IPS-NIHi7 (cell line): ENCODE results near the gene CCDC57.

ENCODE experiments used
- DNase-seq: peaks from one replicate; pipeline ENCODE4 v3.0.0; 2012; ENCODE audit warnings: mixed read lengths; ENCODE audit errors: extremely low spot score

CCDC57 gene

DNA sequence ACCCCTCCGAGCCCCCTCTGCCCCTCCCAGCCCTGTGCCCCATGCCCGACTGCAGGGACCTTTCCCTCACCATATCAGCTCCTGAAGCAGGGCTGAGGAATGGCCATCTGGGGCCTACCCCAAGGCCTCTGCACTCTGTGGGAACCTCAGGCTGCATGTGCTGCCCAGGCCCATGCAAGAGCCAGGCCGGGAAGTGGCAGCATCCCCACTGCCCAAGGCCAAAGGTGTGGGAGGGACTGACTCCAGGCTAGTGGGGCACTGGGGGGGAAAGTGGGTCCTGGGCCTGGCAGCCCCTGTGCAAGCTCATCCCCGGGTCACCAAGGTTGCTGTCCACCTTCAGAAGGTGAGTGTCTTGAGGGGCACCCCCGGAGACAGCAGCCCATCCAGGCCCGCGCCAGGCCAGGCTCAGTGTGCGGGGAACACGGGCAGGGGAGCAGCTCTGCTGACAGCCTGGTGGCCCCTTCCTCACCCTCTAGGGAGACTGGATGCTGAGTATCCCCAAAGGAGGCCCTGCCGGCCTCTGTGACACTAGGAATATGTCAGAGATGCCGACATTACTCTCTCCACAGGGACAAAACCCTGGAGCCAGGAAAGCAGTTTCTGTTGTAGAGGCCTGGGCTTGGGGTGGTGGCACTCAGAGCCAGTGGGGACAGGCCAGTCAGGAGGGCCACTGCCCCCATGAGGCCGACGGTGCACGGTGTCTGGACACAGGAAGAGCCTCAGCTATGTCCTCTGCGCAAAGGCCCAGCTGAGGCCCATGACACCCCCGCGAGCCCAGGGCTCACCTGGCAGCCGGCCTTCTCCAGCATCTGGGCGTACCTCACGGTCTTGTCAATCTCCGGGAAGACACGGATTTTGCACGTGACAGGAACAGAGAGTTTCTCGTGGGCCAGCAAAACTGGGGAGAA, 150.3 kb downstream of the CCDC57 start:
- DNase-seq = no peak

DNA sequence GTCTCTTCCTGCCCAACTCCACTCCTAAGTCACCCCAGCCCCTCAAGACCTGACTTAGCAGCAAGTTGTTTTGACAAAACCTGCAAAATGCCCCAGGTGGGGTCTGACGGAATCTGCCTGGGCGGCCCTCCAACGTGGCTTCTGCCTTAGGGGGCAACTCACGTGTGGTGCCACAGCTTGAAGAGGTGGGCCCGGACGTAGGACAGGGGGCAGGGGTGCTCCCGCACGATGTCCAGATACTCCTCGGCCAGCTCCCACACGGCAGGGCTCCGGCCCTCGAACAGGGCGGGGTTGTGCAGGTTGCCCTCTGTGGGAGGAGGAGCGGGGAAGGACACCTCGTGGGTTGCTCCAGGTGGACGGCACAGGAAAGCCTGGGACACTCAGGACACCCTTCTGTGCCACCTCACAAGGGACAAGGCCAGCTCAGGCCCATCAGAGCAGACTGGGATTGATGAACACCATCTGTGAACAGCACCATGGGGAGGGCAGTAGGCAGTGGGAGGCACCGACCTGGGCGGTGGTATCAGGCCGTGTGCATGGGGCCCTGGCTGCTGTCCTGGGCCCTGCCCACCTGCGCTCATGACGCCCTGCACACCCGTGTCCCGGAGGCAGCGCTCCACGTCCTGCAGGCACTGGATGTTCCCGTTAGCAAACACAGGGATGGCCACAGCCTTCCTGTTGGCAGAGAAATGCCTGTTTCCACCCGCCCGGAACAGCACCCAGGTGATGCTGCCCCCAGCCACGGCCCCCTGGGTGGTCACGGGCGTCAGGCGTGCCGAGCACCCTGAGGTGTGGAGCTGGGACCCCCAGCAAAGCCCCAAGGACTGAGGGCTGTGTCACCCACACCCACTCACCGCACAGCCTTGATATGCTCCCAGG, 151.4 kb downstream of the CCDC57 start:
- DNase-seq = no peak

DNA sequence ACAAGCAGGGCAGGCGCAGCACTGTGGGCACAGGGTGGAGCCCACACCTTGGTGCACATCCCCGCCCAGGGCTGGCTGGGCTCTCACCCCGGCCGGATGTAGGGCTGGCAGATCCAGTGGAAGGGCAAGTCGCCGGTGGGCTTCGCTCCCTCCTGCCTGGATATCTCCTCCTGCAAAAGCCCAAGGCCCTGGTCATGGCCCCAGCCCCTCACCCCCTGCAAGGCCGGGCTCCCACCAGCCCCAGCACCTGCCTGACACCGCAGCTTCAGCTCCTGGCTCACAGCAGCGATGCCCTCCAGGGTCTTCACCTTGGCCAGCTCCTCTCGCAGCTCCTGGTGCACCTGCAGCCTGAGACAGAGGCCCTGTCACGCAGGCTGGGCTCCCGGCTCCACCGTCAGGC, 152.0 kb downstream of the CCDC57 start:
- DNase-seq = no peak

DNA sequence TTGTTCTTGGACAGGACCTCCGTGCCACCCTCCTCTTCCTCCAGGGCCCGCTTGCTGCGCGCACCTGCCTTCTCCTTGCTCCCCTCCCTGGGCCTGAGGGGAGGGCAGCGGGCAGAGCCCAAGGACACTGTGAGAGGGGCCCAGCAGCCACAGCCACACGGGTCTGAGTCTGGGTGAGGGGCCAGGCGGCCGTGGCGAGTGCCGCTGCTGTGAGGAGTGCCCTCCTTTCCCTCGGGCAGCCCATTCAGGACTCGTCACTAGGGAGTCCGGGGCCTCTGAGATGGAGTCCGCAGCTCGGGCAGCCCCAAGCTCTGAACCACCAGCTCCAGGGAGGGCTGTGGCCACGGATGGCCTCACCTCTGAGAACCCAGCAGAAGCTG, 152.7 kb downstream of the CCDC57 start:
- DNase-seq = no peak

DNA sequence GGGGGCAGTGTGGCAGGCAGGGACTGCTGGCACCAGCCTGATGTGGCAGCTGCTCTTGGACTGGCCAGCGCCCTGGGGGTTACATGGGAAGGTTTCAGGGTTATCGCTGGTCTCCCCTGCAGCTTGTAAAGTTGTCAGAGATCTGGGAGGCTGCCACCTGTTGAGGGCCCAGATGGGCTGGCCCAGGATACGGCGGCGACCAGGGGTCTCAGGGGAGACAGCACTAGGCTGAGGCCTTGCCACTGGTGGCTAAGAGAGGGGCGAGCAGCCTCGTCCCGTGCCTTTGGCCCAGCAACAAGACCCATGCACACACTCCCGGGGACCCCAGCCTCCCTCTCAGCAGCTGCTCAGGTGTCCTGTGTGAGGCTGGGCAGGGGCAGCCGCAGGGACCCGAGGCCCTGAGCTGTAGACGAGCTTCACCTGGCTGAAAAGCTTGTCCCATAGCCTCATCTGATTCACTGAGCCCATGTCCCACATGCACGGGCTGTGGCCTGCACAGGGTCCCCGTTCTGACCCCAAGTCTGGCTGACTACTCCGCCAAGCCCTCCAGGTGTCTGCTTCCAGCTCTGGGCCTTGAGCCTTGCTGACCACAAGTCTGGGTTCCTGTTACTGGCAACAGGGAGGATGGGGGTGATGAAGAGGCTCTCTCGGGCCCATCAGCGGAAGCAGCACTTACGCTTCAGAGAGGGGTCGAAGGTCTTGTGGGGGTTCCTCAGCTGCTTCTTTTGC, 153.2 kb downstream of the CCDC57 start:
- no peak for DNase-seq

DNA sequence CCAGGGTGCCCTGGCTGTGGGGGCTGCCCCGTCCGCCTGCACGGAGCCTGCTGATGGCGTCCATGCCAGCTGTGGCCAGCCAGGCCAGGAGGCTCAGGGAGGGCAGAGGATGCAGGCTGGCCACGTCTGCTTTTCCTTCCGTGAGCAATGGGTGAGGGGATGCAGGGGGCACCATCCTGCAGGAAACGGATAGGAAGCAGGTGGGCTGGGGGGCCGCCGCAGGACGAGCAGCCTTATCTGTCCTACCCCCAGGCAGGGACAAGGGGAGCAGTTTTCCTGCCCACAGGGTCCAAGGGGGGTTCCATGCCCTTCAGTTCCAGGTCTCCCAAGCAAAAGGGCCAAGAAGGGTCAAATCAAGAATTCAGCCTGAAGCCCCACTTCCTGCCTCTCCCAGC, 153.8 kb downstream of the CCDC57 start:
- no peak for DNase-seq

DNA sequence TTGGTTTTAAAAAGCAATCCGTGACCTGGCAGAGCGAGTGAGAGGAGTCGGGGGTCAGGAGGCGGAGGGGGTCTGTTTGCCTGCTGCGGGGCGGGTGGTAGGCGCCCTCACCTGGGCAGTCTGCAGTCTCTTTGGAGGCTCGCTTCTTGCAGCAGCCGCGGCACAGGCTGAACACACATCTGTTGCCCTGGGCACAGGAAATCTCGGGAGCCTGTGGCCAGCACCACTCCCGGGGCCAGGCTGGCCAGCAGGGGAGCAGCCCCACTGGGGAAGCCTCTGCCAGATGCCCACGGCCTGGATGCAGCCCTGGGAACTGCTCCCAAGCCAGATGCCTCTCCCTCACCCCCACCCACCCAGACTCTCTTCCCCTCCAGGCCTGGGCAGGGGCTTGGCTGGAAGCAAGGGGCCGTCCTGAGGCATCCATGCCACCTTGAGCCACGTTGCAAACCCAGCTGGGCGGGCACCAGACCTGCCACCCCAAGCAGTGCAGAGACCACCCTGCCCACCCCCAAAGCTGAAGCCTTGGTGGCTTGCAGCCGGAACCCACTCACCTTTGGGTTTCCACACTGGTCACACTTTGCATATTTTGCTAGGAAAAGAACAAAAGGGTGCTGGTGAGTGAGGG, 154.3 kb downstream of the CCDC57 start:
- DNase-seq = no peak

DNA sequence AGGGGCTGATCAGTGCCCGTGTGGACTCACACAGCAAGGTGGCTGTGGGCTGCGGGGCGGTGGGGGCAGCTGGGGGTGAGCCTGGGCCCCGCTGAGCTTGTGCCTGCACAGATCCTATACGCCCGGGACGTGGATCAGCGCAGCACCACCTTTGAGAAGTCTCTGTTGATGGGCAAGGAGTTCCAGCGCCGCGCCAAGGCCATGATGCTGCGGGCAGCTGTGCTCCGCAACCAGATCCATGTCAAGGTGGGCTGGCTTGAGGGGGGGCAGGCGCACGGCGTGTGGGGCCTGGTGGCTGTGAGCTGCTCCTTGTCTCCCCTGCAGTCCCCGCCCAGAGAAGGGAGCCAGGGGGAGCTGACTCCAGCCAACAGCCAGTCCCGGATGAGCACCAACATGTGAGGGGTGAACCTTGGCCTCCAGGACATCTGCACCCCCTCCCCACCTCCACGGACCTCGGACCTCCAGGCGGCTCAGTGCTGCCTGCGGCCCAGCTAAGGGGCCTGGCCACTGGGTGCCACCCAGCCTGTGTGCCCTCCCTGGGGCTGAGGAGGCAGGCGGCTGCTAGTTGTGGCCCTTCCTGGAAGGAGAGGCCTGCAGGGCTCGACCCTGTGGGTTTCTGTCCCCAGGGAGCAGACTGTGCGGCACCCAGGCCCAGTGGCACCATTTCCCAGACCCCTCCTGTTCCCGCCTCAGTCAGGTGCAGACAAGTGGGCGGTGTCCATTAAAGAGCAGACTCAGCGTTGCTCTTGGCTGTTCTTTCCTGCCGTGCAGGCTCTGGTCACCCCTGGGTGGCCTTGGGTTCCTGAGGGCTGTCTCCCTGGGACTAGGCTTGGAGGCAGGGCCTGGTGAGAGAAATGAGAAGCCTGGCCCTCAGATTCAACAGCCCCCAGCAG, 155.7 kb downstream of the CCDC57 start:
- DNase-seq = no peak

DNA sequence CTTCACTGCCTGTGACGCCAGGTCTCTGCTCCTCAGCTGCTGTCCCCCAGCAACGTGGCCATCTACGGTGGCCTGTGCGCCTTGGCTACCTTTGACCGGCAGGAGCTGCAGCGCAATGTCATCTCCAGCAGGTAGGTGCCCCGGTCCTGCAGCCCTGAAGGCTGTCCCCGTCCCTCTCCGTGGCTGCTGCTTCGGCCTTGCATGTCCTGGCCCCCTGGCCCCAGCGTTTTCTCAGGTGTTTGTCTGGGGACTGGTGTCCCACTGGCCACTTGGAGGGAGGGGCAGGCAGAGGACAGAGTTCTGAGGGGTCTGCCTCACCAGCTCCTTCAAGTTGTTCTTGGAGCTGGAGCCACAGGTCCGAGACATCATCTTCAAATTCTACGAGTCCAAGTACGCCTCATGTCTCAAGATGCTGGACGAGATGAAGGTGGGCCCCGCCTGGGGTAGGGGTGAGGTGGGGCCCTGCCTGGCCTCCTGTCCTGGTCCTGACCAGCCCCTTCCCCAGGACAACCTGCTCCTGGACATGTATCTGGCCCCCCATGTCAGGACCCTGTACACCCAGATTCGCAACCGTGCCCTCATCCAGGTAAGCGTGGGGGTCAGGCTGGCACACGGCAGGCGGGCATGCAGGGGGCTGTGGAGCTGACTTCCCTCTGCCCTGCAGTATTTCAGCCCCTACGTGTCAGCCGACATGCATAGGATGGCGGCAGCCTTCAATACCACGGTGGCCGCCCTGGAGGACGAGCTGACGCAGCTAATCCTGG, 156.5 kb downstream of the CCDC57 start:
- no peak for DNase-seq

DNA sequence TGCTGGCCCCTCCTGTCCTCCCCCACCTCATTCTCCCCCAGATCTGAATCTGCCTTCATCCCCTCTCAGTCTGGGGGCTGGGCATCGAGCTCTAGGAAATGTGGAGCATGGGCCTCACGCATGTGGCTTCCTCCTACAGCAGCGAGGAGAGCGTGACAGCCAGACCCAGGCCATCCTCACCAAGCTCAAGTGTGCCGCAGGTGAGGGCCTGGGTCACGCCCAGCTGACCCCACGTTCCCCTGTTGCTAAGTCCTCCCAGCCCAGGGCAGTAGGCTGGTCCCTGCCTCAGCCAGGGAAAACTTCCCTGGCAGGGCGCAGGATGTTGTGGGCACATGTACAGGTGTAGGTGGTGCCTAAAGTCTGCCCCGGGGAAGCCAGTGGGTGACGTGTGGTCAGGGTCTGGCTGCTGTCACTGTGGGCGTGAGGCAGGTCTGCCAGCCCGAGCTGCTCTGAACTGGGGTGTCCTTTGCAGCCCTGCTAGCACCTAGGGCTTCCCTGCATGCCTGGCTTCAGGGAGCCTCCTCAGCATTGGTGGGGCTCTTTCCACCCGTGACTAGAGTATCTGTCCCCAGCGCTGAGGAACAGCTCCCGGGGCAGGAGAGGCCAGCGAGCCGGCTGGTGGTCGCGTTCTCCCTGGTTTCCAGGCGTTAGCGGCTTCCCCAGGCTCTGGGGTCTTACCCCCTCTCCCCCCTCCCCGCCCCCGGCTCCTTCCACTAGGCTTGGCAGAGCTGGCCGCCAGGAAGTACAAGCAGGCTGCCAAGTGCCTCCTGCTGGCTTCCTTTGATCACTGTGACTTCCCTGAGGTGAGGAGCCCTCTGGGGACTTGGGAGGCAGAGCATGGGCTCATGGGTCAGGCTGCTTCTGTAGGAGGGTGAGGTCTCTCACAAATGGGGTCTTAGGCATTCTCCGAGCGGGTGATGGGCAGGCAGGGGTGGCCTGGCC, 157.3 kb downstream of the CCDC57 start:
- no peak for DNase-seq

DNA sequence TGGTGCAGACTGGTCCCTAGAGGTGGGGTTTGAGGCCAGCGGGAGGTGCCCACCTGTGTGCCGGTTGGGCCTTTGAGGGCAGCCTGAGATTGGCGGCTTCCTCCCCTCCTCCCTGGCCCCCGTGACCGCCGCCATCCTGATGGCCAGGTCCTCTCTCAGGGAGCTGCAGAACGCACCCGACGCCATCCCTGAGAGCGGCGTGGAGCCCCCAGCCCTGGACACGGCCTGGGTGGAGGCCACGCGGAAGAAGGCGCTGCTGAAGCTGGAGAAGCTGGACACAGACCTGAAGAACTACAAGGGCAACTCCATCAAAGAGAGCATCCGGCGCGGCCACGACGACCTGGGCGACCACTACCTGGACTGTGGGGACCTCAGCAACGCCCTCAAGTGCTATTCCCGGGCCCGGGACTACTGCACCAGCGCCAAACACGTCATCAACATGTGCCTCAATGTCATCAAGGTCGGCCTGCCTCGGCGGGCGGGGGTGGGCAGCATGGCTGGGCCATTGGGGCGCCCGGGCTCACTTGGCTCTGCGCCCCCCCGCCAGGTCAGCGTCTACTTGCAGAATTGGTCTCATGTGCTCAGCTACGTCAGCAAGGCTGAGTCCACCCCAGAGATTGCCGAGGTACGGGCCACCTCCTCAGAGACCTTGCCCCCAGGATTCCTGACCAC, 158.2 kb downstream of the CCDC57 start:
- no peak for DNase-seq

DNA sequence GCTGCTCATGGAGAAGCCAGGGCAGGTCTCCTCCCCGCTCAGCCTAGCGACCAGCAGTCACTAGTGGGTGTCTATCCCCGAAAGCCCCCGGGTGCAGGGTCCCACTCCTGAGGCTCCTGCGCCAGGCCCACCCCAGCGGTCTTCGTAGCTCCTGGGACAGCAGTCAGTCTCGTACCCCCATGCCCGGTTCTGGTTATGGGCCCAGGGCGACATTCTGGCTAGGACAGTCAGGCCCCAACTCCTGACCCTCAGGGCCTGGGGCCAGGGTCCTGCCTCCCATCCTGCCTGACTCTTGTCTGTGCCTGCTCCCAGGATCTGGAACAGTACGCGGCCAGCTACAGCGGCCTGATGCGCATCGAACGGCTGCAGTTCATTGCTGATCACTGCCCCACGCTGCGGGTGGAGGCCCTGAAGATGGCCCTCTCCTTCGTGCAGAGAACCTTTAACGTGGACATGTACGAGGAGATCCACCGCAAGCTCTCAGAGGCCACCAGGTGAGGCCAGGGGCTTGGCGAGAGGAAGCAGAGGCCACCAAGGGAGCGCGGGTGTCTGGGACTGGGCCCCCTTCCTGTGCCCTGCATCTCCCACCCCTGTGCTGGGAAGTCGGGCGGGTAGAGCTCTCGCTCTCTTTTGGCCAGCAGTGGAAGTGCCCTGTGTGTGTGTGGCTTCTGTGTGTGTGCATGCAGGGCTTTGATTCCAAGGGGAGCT, 158.9 kb downstream of the CCDC57 start:
- no peak for DNase-seq

DNA sequence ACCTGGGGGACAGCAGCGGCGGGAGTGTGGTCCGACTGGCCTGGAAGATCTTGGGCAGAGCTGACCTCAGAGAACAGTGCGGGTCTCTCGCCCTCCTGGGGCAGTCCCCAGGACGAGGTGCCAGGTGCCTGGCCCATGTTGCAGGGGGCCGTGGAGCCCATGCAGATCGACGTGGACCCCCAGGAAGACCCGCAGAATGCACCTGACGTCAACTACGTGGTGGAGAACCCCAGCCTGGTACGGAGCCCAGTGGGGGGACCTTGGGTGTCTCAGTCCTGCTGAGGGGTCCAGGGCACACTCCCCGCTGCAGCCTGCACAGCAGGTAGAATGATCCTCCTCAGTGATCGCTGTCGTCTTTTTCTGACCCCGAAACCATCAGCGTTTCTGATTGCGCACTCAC, 159.5 kb downstream of the CCDC57 start:
- DNase-seq = no peak

DNA sequence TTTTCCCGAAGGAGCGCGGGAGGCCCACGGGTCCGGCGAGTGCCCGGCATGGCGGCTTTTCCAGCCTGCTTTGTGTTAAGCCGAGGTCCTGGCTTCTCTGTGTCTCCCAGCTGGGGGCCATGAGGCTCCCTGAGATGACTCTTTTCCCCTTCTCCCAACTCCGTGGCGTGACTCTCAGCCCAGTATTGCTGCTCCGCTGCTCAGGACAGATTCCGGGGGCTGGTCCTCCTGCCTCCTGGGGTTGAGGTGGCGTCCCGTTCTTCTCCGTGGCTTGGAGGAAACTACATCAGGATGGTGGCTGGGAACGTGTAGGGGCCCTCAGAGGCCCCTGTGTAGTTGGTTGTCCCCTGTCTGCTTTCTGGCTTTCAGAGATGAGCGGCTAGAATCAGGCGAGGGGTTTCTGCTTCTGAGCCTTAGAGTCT, 160.0 kb downstream of the CCDC57 start:
- DNase-seq = no peak

DNA sequence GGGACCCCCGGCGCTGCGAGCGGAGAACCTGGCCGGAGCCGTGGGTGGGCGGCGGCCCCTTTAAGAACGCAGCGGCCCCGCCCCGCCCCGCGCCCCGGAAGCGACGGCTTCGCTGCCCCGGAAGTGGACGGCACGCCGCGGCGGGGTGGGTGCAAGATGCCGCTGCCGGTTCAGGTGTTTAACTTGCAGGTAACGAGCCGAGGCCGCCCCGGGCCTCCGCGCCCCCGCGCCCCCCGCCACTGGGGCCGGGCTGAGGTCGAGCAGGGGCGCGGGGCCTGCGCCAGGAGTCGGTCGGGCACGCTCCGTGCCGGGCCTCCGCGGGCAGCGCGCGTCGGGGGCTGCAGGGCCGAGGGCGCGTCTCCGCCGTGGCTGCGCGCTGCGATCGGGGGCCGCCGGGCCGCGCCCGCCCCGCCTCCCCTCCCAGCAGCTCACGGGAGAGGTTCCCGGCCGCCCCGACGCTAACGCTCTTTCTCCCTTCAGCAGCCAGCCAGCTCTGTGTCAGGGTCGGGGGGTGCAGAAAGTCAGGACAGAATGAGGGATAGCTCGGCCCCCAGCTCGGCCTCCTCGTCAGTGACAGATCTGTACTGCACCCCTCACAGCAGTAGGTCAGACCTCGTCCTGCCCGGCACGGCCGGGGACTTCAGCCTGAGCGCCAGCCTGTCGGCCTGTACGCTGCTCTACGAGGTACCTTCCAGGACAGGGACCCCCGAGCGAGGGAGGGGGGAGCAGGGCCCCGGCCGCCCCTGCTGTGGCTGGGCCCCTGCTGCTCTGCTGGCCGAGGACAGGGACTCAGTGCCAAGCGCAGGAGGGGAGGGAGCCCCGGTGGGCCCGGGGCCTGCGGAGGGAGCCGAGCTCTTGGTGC, 160.6 kb downstream of the CCDC57 start, which contains the start of the genes GPS1 and RFNG:
GPS1 (plus strand) TSS at position 123 of the 862 bp plus-strand sequence; CDS start at position 157, 34 bp downstream.
RFNG (minus strand) TSS at position 36 of the 862 bp plus-strand sequence. CDS start 45 bp downstream, outside the sequence.
- peak; percentile 82 for DNase-seq
